Peyer's patch (tissue), 4 donors: ENCODE measurements around the gene PRPF6. TPM values are rescaled to one million over a fixed set of nuclear protein-coding genes. Genes with fewer than 3 reads are reported as not detected.

Source experiments
- DNase-seq, 3 donors: peaks; one replicate each; pipeline ENCODE4 v3.0.0-alpha.2; 2017 to 2019
- H3K27ac ChIP-seq, 4 donors: fragments of 200-600 bp; sonication (generic); one replicate each; pipeline ENCODE4 v1.5.1; 2016 to 2019
- H3K27me3 ChIP-seq, 2 donors: fragments of 200-600 bp; sonication (generic); one replicate each; pipeline ENCODE4 v1.5.1; 2019
- H3K36me3 ChIP-seq, 3 donors: fragments of 200-600 bp; sonication (generic); one replicate each; pipeline ENCODE4 v1.5.1; 2016 to 2019
- H3K4me1 ChIP-seq, 4 donors: fragments of 200-600 bp; sonication (generic); one replicate each; pipeline ENCODE4 v1.5.1; 2016 to 2019
- H3K4me3 ChIP-seq, 4 donors: fragments of 200-600 bp; sonication (generic); 1 replicate in 3 of 4; 2 replicates in 1 of 4; pipeline ENCODE4 v1.5.1; 2016 to 2019; ENCODE audit warnings: mild to moderate bottlenecking in 1 of 4
- H3K9me3 ChIP-seq, 4 donors: fragments of 200-600 bp; sonication (generic); one replicate each; pipeline ENCODE4 v1.5.1; 2016 to 2019; ENCODE audit warnings: mild to moderate bottlenecking in 1 of 4
- POLR2A ChIP-seq, 2 donors: fragments of 450-650 bp; IDR thresholded peaks; one replicate each; pipeline ENCODE4 v1.5.1; 2017; ENCODE audit warnings: antibody characterized with exemption in 2 of 2, mild to moderate bottlenecking in 2 of 2, moderate library complexity in 2 of 2
- total RNA-seq, 4 donors: library from RNA; depleted of rRNA; stranded (reverse); fragments of >200 nt; gene quantifications; one replicate each; pipeline ENCODE4 v1.1.0, GENCODE V29; 2016
- TF ChIP-seq, protein P1 (sequence below), 6 experiments: fragments of 450-650 bp in 4 of 6; fragments of 200-600 bp in 2 of 6; sonication (generic) in 1 of 6; IDR thresholded peaks; one replicate each; pipeline ENCODE4 v1.5.1; 2017 to 2019; ENCODE audit warnings: antibody characterized with exemption in 6 of 6, mild to moderate bottlenecking in 3 of 6, moderate library complexity in 1 of 6

PRPF6 gene
- total RNA-seq, 4 donors from 2014 or later = 49.6 to 95.7 (median 64.2) TPM

DNA sequence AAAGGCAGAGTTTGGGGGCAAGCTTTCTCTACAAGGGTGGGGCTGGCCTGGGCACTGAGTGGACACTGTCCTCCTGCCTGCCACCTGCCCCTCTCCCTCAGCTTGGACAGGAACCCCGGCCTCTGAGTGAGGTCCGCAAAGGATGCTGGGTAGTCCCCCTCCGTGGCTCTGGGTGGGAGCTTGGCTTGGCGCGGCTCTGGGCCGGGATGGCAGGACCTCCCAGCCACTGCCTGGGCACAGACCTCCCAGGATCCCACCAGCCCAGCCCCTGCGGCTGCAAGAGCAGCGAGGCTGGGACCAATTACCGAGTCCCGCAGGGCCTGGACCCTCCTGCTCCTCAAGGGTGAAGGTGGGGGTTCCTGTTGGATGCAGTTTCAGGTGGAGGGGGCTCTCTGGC is 71.4 kb downstream of the PRPF6 start:
- no peak for DNase-seq
- Histone ChIP-seq H3K27me3 (peaks cover 0 to 32% of the 10 kb centered on the region in 2 donors), H3K4me3 (no peak overlapping the region), H3K4me1 (peaks cover 0 to 24% (median 10%) of the 10 kb centered on the region in 4 donors), H3K36me3 (no peaks in the 10 kb centered on the region), H3K27ac (peak overlapping the region in 3 of 4 donors; percentile 27 to 74 (median 36)), H3K9me3 (no peaks in the 10 kb centered on the region)
- TF ChIP-seq, protein P1, sequence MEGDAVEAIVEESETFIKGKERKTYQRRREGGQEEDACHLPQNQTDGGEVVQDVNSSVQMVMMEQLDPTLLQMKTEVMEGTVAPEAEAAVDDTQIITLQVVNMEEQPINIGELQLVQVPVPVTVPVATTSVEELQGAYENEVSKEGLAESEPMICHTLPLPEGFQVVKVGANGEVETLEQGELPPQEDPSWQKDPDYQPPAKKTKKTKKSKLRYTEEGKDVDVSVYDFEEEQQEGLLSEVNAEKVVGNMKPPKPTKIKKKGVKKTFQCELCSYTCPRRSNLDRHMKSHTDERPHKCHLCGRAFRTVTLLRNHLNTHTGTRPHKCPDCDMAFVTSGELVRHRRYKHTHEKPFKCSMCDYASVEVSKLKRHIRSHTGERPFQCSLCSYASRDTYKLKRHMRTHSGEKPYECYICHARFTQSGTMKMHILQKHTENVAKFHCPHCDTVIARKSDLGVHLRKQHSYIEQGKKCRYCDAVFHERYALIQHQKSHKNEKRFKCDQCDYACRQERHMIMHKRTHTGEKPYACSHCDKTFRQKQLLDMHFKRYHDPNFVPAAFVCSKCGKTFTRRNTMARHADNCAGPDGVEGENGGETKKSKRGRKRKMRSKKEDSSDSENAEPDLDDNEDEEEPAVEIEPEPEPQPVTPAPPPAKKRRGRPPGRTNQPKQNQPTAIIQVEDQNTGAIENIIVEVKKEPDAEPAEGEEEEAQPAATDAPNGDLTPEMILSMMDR (IDR thresholded peaks at IDR 0.05) = no peak
- TF ChIP-seq POLR2A (IDR thresholded peaks at IDR 0.05) = no peak

DNA sequence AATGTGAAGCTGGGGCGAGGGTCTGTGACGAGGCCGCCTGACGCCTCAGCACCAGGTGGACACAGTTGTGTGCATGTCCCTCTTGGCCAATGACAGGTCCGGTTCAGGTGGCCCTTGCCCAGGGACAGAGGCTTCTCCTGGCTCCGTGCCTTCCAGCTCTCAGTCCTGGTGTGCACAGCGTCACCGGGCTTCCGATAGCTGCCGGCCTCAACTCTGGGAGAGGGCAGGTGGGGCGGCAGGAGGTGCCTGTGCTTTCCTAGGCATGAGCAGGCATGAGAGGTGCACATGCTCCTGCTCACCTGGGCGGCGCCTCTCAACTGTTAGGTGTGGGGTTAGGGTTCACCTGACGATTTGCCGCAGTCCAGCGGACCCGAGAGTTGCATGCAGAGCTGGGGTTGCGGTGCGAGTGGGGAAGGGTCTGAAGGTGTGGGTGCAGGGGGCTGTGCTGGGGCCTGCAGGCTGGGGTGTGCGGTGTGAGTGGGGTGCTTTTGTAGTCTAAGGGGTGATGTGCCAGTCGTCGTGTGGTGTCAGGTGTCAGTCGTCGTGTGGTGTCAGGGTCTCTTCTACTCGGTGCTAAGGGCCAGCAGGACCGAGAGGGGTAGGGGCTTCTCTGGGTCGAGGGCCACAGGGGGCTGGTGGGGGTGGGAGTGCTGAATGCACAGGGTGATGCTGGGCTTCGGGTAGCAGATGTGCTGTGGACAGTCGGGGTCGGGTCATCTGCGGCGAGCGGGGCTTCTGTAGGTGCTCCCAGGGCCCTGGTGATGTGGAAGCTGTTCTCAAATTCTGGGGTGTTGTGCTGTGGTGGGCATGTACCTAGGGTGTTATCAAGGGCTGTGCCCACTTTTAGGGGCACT is 72.3 kb downstream of the PRPF6 start:
- Histone ChIP-seq H3K27ac (peak overlapping the region in 3 of 4 donors; percentile 27 to 74 (median 36)), H3K27me3 (peaks cover 0 to 26% of the 10 kb centered on the region in 2 donors), H3K9me3 (no peaks in the 10 kb centered on the region), H3K4me1 (peaks cover 0 to 20% (median 16%) of the 10 kb centered on the region in 4 donors), H3K36me3 (no peaks in the 10 kb centered on the region), H3K4me3 (no peak overlapping the region)
- TF ChIP-seq, protein P1 (IDR thresholded peaks at IDR 0.05) = no peak
- no peak for TF ChIP-seq POLR2A (IDR thresholded peaks at IDR 0.05)
- DNase-seq = no peak

DNA sequence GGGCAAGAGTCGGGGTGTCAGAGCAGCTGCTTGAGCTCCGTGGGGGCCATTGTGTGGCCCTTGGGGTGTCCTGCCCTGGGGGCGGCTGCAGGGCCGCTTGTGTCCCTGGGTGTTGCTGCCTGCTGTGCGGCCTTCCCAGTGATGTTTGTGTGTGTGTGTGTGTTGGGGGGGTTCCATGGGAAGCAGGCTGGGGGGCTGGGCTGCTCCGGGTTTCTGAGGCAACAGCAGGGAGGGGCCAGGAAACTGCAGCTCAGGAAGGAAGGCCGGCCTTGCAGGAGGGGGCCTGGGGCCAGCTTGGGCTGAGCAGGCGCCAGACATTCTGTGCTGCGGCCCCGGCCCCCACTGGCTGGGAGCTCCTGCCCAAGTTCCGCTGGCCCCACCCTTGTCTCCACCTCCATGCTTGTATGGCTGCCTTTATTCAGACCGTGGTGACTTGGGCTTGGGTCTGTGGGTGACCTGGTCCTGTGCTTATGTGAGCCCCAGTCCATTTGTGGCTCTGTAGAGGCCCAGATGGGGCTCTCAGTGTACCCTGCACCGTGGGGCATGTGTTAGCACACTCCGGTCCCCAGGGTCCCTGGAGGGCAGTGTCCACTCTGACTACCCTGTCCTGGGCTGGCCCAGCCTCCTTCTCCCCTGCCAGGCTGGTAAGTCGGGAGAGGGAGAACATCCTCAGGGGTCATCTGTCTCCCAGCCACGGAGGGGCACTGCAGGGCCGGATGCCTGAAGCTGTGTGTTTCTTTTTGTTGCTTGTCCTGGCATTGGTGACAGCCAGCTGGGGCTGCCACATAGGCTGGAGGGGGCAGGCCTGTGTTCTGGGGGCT is 73.1 kb downstream of the PRPF6 start:
- TF ChIP-seq, protein P1 (IDR thresholded peaks at IDR 0.05) = no peak
- TF ChIP-seq POLR2A (IDR thresholded peaks at IDR 0.05) = no peak
- H3K27me3 ChIP-seq = peaks cover 0 to 19% of the 10 kb centered on the region in 2 donors
- no peak for DNase-seq
- peak overlapping the region in 2 of 4 donors; percentile 46 to 49 for H3K27ac ChIP-seq
- H3K4me1 ChIP-seq = peaks cover 0 to 13% (median 12%) of the 10 kb centered on the region in 4 donors
- no peaks in the 10 kb centered on the region for H3K9me3 ChIP-seq
- H3K36me3 ChIP-seq = no peaks in the 10 kb centered on the region
- H3K4me3 ChIP-seq = no peak overlapping the region

DNA sequence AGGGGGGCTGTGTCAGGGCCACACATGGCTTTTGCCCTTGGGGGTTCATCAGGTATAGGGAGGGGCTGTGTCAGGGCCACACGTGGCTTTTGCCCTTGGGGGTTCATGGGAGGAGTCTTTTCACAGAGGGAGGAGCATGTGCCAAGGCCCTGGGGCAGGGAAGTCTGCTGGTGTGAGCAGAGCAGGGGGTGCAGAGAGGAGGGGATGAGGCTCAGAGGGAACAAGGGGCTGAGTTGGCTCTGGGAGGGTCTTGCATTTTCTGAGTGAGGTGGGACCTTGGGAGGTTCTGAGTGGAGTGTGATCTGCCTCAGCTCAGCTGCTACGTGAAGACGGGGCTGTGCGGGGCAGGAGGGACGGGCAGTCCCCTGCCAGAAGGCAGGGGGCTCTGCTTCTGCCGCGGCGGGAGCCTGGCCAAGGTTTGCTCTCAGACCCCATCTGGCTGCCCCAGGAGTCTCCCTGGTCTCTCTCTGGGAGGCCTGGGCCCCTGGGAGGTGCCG is 74.5 kb downstream of the PRPF6 start:
- Histone ChIP-seq H3K4me1 (peaks cover 0 to 13% (median 5%) of the 10 kb centered on the region in 4 donors), H3K4me3 (no peak overlapping the region), H3K36me3 (no peaks in the 10 kb centered on the region), H3K9me3 (no peaks in the 10 kb centered on the region), H3K27me3 (peaks cover 0 to 8% of the 10 kb centered on the region in 2 donors), H3K27ac (peak overlapping the region in 3 of 4 donors; percentile 27 to 58 (median 31))
- DNase-seq = no peak
- TF ChIP-seq, protein P1 (IDR thresholded peaks at IDR 0.05) = no peak
- no peak for TF ChIP-seq POLR2A (IDR thresholded peaks at IDR 0.05)

DNA sequence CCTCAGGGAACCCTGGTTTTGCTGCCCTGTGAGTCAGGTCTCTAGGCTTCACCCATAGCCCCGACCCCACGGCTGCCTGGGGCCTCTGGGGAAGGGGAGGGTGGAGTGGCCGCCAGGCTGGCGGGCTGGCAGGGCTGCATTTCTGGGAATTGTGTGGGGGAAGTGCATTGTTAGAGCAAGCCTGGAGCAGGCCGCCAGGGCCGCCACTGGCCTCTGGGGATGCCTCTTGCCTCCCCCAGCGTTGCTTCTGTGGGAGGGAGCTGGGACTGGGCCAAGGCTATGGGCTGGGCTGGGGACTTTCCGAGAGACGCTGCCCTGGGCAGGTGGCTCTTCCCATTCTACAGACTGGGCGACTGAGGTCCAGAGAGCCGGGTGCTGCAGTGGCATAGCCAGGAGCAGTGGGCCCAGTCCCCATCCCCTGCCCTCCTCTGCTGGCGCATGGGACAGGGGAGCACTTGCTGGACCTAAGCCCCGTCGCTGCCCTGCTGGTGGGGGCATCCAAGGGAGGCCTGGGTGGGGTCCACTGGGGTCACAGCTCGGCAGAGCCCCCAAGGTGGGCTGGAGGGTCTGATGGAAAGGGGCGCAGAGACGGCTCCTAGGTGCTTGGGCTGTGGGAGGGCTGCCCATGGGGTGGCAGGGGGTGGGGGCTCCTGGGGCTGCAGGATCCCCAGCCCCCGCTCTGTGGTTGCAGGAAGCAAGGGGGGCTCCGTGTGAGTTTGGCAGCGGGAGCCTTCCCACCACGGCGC is 75.1 kb downstream of the PRPF6 start:
- TF ChIP-seq, protein P1 (IDR thresholded peaks at IDR 0.05) = no peak
- no peak for TF ChIP-seq POLR2A (IDR thresholded peaks at IDR 0.05)
- peaks cover 0 to 3% of the 10 kb centered on the region in 2 donors for H3K27me3 ChIP-seq
- H3K4me3 ChIP-seq = no peak overlapping the region
- peaks cover 0 to 13% (median 4%) of the 10 kb centered on the region in 4 donors for H3K4me1 ChIP-seq
- H3K27ac ChIP-seq = peak overlapping the region in 3 of 4 donors; percentile 27 to 61 (median 31)
- H3K9me3 ChIP-seq = no peaks in the 10 kb centered on the region
- no peak for DNase-seq
- H3K36me3 ChIP-seq = no peaks in the 10 kb centered on the region
